IPS-20b (cell line): ENCODE data around the gene SYT15B.
"Not testable (repeated sequence)": the region's sequence is repeated elsewhere in the genome, so short reads cannot be mapped to it uniquely, and the experiment has no call there.

Experiments used
- H3K27ac ChIP-seq: one replicate; pipeline ENCODE4 v1.5.1; 2013; ENCODE audit warnings: low read length
- H3K27me3 ChIP-seq: 2 replicates; pipeline ENCODE4 v1.6.1; 2013; ENCODE audit warnings: mild to moderate bottlenecking, low read length, inconsistent platforms; ENCODE audit not compliant: insufficient read depth
- H3K36me3 ChIP-seq: 2 replicates; pipeline ENCODE4 v1.6.1; 2013; ENCODE audit warnings: low read depth, mild to moderate bottlenecking, inconsistent platforms, low read length, moderate library complexity; ENCODE audit not compliant: insufficient read depth
- H3K4me1 ChIP-seq: 2 replicates; pipeline ENCODE4 v1.6.1; 2013; ENCODE audit warnings: mild to moderate bottlenecking, control low read depth, inconsistent platforms, low read length, moderate library complexity; ENCODE audit not compliant: insufficient read depth
- H3K4me3 ChIP-seq: 2 replicates; pipeline ENCODE4 v1.5.1; 2013; ENCODE audit warnings: mild to moderate bottlenecking, low read length, inconsistent platforms
- H3K9ac ChIP-seq: 2 replicates; pipeline ENCODE4 v1.6.1; 2013; ENCODE audit warnings: low read depth, mild to moderate bottlenecking, inconsistent platforms, low read length, moderate library complexity
- H3K9me3 ChIP-seq: 2 replicates; pipeline ENCODE4 v1.6.1; 2013; ENCODE audit warnings: mild to moderate bottlenecking, low read depth, low read length, inconsistent platforms; ENCODE audit not compliant: insufficient read depth

The SYT15B gene

GRCh38 chr10:47763554-47764175, at the start of gene SYT15B:
TSS of gene SYT15B (minus strand) at chr10:47763592. CDS start at chr10:47762640, 952 bp downstream.
- H3K4me3 ChIP-seq, H3K4me1 ChIP-seq, H3K36me3 ChIP-seq, H3K27ac ChIP-seq, H3K9ac ChIP-seq, H3K9me3 ChIP-seq: not testable (repeated sequence)
- H3K27me3 ChIP-seq: peaks cover 19% of the 10 kb centered on the region

- not testable (repeated sequence) for H3K9me3 ChIP-seq, H3K4me3 ChIP-seq, H3K27ac ChIP-seq
Observed at GRCh38 chr10:47779590-47779989, 16.2 kb upstream of the SYT15B start.

GRCh38 chr10:47775361-47776231, 12.2 kb upstream of the SYT15B start:
- not testable (repeated sequence) for H3K27ac ChIP-seq, H3K4me1 ChIP-seq

More at GRCh38 chr10:47779590-47779989, 16.2 kb upstream of the SYT15B start:
- not testable (repeated sequence) for H3K9ac ChIP-seq, H3K4me1 ChIP-seq, H3K27me3 ChIP-seq, H3K36me3 ChIP-seq

GRCh38 chr10:47770745-47771144, 7.4 kb upstream of the SYT15B start:
- not testable (repeated sequence) for H3K36me3 ChIP-seq, H3K4me3 ChIP-seq, H3K9me3 ChIP-seq, H3K27me3 ChIP-seq, H3K9ac ChIP-seq, H3K4me1 ChIP-seq, H3K27ac ChIP-seq

More at GRCh38 chr10:47775361-47776231, 12.2 kb upstream of the SYT15B start:
- not testable (repeated sequence) for H3K36me3 ChIP-seq, H3K9ac ChIP-seq, H3K4me3 ChIP-seq, H3K27me3 ChIP-seq, H3K9me3 ChIP-seq

GRCh38 chr10:47768578-47769115, 5.3 kb upstream of the SYT15B start:
- H3K4me3 ChIP-seq, H3K36me3 ChIP-seq, H3K9me3 ChIP-seq, H3K4me1 ChIP-seq, H3K27ac ChIP-seq, H3K9ac ChIP-seq, H3K27me3 ChIP-seq: not testable (repeated sequence)

- not testable (repeated sequence) for H3K27ac ChIP-seq, H3K27me3 ChIP-seq, H3K4me1 ChIP-seq, H3K9ac ChIP-seq, H3K9me3 ChIP-seq, H3K4me3 ChIP-seq, H3K36me3 ChIP-seq
Observed at GRCh38 chr10:47768085-47768484, 4.7 kb upstream of the SYT15B start.

- H3K4me3 ChIP-seq, H3K36me3 ChIP-seq, H3K9me3 ChIP-seq, H3K9ac ChIP-seq, H3K4me1 ChIP-seq, H3K27ac ChIP-seq: not testable (repeated sequence)
- peaks cover 15% of the 10 kb centered on the region; the same call in 1 of the 2 replicates for H3K27me3 ChIP-seq
Observed at GRCh38 chr10:47767236-47767635, 3.8 kb upstream of the SYT15B start.

- peaks cover 19% of the 10 kb centered on the region for H3K27me3 ChIP-seq
- H3K9me3 ChIP-seq, H3K4me3 ChIP-seq, H3K9ac ChIP-seq, H3K36me3 ChIP-seq, H3K27ac ChIP-seq, H3K4me1 ChIP-seq: not testable (repeated sequence)
Observed at GRCh38 chr10:47765232-47765631, 1.8 kb upstream of the SYT15B start.

- H3K9me3 ChIP-seq, H3K4me3 ChIP-seq, H3K27ac ChIP-seq, H3K9ac ChIP-seq, H3K36me3 ChIP-seq, H3K4me1 ChIP-seq: not testable (repeated sequence)
- H3K27me3 ChIP-seq: peaks cover 19% of the 10 kb centered on the region
Observed at GRCh38 chr10:47762674-47763553, 478 bp downstream of the SYT15B start.

- H3K9ac ChIP-seq, H3K4me1 ChIP-seq, H3K36me3 ChIP-seq, H3K9me3 ChIP-seq, H3K4me3 ChIP-seq, H3K27ac ChIP-seq: not testable (repeated sequence)
- H3K27me3 ChIP-seq: peaks cover 17% of the 10 kb centered on the region
Observed at GRCh38 chr10:47758855-47759254, 4.5 kb downstream of the SYT15B start.

GRCh38 chr10:47756169-47756568, 7.2 kb downstream of the SYT15B start:
- not testable (repeated sequence) for H3K4me3 ChIP-seq, H3K9me3 ChIP-seq, H3K4me1 ChIP-seq, H3K27ac ChIP-seq, H3K36me3 ChIP-seq, H3K9ac ChIP-seq, H3K27me3 ChIP-seq
